GM21528 (cell line): ENCODE data around the gene ATAT1.
"Not testable (repeated sequence)": the region's sequence is repeated elsewhere in the genome, so short reads cannot be mapped to it uniquely, and the experiment has no call there.

Source experiments
- ATAC-seq: cut with Tn5 transposase; IDR thresholded peaks from one replicate; pipeline ENCODE4 v1.9.1; 2021; ENCODE audit warnings: mild to moderate bottlenecking, moderate library complexity; ENCODE audit not compliant: unreplicated experiment, low FRiP score

ATAT1 gene

GRCh38 chr6:30646450-30647241 lies 20.0 kb downstream of the ATAT1 start, which contains the start of gene C6orf136:
TSS of gene C6orf136 (plus strand) at chr6:30647133. CDS start at chr6:30647232, 99 bp downstream.
- peak; percentile 52 for ATAC-seq

GRCh38 chr6:30647242-30648116 lies 20.8 kb downstream of the ATAT1 start:
- peak; percentile 54 for ATAC-seq

- no peak for ATAC-seq
Observed at GRCh38 chr6:30651143-30651542, 24.5 kb downstream of the ATAT1 start.

- ATAC-seq, result no peak
Observed at GRCh38 chr6:30654798-30655742, 28.4 kb downstream of the ATAT1 start.

- no peak for ATAC-seq
Observed at GRCh38 chr6:30655743-30656094, 29.0 kb downstream of the ATAT1 start.

GRCh38 chr6:30656513-30656912 lies 29.8 kb downstream of the ATAT1 start:
- ATAC-seq, result no peak

- no peak for ATAC-seq
Observed at GRCh38 chr6:30657454-30657853, 30.8 kb downstream of the ATAT1 start.

- ATAC-seq, result not testable (repeated sequence)
Observed at GRCh38 chr6:30657922-30658321, 31.2 kb downstream of the ATAT1 start.

GRCh38 chr6:30664994-30665767 lies 38.5 kb downstream of the ATAT1 start:
- ATAC-seq, result no peak

- not testable (repeated sequence) for ATAC-seq
Observed at GRCh38 chr6:30666300-30666699, 39.6 kb downstream of the ATAT1 start.

GRCh38 chr6:30670760-30671527 lies 44.3 kb downstream of the ATAT1 start:
- no peak for ATAC-seq

GRCh38 chr6:30672445-30673253 lies 46.0 kb downstream of the ATAT1 start, which contains the start of gene DHX16:
TSS of gene DHX16 (minus strand) at chr6:30673006. CDS start at chr6:30672841, 165 bp downstream.
- ATAC-seq, result peak; percentile 70

- no peak for ATAC-seq
Observed at GRCh38 chr6:30676660-30677285, 50.1 kb downstream of the ATAT1 start.

- no peak for ATAC-seq
Observed at GRCh38 chr6:30678964-30679726, 52.5 kb downstream of the ATAT1 start.

GRCh38 chr6:30679765-30680535 lies 53.3 kb downstream of the ATAT1 start:
- no peak for ATAC-seq

GRCh38 chr6:30681766-30682142 lies 55.1 kb downstream of the ATAT1 start:
- ATAC-seq, result no peak
